KOPT-K1 (cell line): Measurements from ENCODE around the gene MAML1.

Experiments used
- H3K27ac ChIP-seq: fragments of 200-600 bp; sonication (generic); 2 replicates; pipeline ENCODE4 v1.5.1; 2016; ENCODE audit warnings: antibody characterized with exemption, mild to moderate bottlenecking, low read depth, low read length; ENCODE audit not compliant: poor library complexity, severe bottlenecking
- H3K36me3 ChIP-seq: fragments of 200-600 bp; sonication (generic); 2 replicates; pipeline ENCODE4 v1.5.1; 2017; ENCODE audit warnings: antibody characterized with exemption, mild to moderate bottlenecking, low read length, moderate library complexity; ENCODE audit not compliant: insufficient read depth
- H3K9me3 ChIP-seq: fragments of 200-600 bp; sonication (generic); 2 replicates; pipeline ENCODE4 v1.5.1; 2017; ENCODE audit warnings: antibody characterized with exemption, low read length, mild to moderate bottlenecking; ENCODE audit not compliant: insufficient read depth, poor library complexity, severe bottlenecking

MAML1 gene

DNA sequence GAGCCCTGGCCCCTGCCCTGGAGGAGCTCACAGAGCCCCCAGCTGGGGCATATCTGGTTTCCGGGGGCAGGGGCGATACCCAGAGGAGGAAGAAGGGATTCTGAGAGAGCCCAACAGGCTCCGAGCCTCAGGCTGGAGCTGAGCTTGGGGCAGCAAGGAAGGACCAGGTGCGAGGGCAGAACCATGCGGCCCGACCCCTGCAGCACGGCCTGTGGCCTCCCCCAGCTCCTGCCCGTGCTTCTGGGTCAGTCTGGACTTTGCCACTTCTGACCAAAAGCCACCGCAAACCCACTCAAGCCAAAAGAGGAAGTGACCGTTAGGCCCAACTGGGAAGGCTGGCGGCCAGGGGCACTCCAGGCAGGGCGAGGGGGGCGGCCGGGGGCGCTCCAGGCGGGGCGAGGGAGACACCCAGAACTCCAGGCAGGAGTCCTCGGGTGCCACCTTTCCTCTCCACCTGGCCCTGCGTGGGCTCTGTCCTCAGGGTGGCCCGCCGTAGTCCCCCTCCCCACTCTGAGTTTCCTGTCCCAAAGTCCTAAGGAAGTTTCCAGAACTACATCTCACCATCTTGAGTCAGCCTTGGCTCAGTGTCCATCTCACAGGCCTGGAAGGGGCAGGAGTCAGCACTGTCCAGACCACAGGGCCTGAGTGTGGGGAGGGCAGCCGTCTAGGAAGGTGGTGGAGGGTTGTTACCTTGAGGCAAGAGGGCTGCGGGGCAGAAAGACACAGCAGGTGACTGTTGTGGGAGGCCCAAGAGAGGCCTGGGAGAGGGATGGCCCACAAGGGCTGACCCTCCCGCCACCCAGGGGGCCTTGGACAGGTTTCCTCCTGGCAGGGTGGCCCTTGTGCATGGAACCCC lies 60.2 kb downstream of the MAML1 start:
- no peak overlapping the region for H3K27ac ChIP-seq
- H3K9me3 ChIP-seq = no peaks in the 10 kb centered on the region
- peaks cover 8% of the 10 kb centered on the region; the same call in 1 of the 2 replicates for H3K36me3 ChIP-seq

DNA sequence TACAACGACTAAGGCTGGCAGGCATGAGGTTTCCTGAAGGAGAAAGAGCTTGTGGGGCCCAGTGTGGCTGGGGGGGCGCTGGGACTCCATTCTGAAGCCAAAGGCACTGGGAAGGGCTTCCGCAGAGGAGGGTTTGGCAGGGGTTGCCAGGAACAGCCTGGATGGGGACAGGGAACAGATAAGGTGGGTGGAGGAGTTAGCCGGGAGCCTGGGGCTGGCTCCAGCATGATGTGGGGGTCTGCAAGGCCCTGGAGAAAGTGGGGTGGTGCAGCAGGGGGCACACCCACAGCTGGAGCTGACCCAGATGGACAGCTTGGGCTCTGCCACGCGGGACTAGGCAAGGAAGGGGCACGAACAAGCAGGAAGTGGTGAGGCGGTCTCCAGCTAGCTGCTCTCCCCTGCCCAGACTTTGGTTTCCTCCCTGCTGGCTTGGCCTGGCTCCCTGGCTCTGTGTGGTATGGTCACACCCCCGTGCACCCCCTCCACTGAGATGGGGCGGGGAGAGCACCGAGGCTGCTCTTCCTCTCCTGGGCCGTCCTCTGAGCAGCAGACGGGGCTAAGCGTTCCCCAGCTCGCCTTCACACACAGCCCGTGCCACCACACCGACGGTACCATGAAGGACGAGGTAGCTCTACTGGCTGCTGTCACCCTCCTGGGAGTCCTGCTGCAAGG lies 61.0 kb downstream of the MAML1 start, which contains the start of gene LTC4S:
Gene LTC4S (plus strand): TSS at position 519 of the 672 bp plus-strand sequence. CDS start 95 bp downstream, at position 614.
- Histone ChIP-seq H3K27ac (no peak within 1 kb of the TSS), H3K36me3 (peaks cover 12% of the 10 kb centered on the region; the same call in 1 of the 2 replicates)

DNA sequence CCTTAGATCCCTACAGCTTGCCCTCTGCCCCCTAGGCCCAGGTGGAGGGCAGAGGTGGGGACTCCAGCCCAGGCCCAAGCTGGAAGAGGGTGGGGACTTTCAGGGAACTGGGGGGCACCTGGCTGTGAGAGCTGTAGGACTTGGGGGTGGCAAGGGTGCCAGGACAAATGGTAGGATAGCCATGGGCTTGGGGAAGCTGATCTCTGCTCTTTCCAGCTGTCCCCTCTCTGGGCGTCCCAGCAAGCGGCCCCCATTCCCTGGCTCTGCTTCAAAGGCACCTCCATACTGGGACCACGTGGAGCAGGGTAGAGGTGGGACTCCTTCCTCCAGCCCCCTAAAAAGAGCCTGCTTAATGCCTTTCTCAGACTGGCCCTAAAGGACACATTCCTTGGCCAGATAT lies 61.5 kb downstream of the MAML1 start:
- Histone ChIP-seq H3K9me3 (no peaks in the 10 kb centered on the region), H3K27ac (no peak overlapping the region), H3K36me3 (peaks cover 17% of the 10 kb centered on the region; the same call in 1 of the 2 replicates)

More for the DNA sequence above, 61.0 kb downstream of the MAML1 start, which contains the start of gene LTC4S:
- H3K9me3 ChIP-seq = no peaks in the 10 kb centered on the region

DNA sequence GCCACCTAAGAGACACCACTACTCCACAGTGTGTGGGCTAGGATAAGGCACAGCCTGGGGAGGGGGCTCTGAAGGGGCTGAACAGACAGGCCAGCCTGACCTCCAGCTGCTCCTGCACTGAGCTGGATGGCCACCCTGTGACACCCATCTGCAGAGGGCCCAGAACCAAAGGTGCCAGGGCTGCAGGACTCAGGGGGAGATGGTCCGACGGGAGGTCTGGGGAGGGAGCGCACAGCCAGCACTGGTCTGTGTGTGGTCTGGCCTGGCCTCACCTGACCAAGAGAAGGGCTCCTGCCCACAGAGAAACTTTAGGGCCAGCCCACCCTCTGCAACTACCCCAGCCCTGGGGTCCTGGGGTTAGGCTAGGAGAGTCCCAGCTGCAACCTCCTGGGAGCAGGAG lies 62.0 kb downstream of the MAML1 start:
- no peaks in the 10 kb centered on the region for H3K9me3 ChIP-seq
- no peak overlapping the region for H3K27ac ChIP-seq
- peaks cover 21% of the 10 kb centered on the region; the same call in 1 of the 2 replicates for H3K36me3 ChIP-seq

DNA sequence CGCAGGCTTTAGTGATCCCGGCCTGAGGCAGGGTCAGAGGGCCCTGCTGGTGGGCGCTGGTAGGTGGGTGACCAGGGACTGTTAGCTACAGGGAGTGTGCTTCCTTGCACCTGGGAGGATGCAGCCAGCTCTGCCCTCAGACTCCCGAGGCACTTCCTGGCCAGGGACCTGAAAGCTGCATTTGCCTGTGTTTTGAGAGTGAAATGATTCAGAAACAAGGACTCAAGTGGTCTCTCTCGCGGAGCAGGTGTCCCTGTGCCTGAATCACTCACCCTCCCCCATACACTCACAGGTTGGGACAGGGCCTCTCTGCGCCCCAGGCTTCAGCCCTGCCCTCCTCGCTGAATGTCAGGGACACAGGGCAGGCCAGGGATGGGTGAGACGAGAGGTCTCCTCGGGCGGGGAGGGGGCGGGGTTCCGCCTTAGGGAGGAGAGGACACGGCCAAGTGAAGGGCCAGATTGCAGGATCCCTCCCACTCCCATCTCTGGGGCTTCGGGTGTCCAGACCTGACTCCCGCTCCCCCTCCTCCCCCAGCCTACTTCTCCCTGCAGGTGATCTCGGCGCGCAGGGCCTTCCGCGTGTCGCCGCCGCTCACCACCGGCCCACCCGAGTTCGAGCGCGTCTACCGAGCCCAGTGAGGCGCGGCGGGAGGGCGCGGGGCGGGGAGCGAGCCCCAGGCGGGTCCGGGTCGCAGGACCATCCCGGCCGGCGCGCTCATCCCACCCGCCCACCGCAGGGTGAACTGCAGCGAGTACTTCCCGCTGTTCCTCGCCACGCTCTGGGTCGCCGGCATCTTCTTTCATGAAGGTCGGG lies 62.6 kb downstream of the MAML1 start:
- no peak overlapping the region for H3K27ac ChIP-seq

DNA sequence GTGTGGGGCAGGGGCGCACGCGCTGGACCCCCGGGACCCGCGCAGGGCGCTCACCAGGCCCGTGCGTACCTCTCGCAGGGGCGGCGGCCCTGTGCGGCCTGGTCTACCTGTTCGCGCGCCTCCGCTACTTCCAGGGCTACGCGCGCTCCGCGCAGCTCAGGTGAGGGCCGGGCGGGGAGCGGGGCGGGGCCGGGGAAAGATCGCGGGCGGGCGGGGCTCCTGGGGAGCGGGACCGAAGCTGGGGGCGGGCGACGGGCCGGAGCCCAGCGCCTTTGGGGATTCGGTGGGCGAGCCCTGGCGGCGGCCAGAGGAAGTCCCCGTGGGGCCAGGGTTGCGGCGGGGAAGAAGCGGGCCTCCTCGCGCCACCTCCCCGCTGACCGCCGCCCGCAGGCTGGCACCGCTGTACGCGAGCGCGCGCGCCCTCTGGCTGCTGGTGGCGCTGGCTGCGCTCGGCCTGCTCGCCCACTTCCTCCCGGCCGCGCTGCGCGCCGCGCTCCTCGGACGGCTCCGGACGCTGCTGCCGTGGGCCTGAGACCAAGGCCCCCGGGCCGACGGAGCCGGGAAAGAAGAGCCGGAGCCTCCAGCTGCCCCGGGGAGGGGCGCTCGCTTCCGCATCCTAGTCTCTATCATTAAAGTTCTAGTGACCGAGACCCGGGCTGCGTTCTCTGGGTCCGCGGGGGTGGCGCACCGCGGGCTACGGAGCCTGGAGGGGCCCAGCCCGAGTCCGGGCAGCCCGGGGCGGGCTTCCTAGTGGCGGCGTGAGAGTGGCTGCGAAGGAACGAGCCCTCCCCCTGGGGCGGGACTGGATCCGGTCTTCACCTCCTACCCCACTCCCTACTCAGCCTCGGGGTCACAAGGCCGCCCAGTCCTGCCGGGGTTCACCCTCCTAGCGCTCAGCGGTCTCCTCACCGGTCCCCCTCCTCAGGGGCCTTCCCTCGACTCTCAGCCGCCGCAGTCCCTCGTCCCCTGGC lies 63.5 kb downstream of the MAML1 start:
- Histone ChIP-seq H3K27ac (no peak overlapping the region), H3K9me3 (no peaks in the 10 kb centered on the region), H3K36me3 (peaks cover 32% of the 10 kb centered on the region; the same call in 1 of the 2 replicates)

More for the DNA sequence above, 62.6 kb downstream of the MAML1 start:
- no peaks in the 10 kb centered on the region for H3K9me3 ChIP-seq
- H3K36me3 ChIP-seq = peaks cover 26% of the 10 kb centered on the region; the same call in 1 of the 2 replicates

DNA sequence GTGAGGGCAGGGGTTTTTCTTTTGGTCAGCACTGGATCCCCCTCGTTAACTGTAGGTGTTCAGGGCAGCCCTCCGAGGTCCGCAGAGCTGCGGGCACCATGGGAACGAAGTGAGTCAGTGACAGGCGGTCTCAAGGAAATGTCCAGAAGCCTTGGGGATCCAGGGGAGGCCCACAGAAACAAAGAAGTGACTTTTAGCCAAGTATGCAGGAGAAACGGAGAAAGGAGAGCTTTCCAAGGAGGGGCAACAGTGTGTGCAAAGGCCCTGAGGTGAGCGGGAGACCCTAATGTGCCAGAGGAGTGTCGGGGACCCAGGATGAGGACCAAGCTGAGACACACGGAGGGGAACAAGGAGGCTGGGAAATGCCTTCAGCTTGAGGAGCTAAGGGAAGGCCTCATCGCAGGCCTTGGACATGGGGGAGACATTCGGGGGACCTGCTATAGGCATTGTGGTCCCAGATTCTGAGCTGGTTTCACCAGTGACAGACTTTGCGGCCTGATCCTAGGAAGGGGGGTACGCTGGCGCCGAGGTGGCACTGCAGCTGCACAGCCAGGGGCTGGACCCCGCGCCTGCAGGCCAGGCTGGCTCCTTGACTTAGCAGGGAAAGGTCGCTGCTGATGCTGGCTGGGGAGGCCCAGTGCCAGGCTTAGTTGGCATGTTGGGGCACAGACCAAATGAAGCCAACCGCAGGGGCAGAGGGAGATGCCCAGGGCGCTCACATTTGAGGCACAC lies 64.4 kb downstream of the MAML1 start:
- no peaks in the 10 kb centered on the region for H3K9me3 ChIP-seq
- H3K36me3 ChIP-seq = peaks cover 32% of the 10 kb centered on the region; the same call in 1 of the 2 replicates
- H3K27ac ChIP-seq = no peak overlapping the region

DNA sequence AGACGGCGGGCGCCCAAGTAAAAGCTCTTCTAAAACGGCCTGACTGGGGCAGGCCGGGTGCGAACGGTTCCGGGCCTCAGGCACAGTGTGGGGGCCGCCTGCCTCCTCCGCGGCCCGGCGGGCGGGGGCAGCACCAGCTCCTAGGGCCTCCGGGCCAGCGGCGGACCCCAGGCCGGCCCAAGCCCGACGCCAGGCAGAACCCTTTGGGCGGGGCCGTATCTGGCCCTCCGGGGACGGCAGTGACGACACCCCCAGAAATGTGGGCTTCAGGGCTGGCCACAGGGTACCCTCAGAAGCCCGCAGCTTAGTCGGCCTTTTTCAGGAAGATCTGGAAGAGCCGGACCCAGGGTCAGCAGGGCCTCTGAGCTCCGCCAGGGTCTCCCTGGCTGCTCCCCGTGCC lies 65.1 kb downstream of the MAML1 start:
- no peak overlapping the region for H3K27ac ChIP-seq
- peaks cover 32% of the 10 kb centered on the region; the same call in 1 of the 2 replicates for H3K36me3 ChIP-seq
- no peaks in the 10 kb centered on the region for H3K9me3 ChIP-seq

DNA sequence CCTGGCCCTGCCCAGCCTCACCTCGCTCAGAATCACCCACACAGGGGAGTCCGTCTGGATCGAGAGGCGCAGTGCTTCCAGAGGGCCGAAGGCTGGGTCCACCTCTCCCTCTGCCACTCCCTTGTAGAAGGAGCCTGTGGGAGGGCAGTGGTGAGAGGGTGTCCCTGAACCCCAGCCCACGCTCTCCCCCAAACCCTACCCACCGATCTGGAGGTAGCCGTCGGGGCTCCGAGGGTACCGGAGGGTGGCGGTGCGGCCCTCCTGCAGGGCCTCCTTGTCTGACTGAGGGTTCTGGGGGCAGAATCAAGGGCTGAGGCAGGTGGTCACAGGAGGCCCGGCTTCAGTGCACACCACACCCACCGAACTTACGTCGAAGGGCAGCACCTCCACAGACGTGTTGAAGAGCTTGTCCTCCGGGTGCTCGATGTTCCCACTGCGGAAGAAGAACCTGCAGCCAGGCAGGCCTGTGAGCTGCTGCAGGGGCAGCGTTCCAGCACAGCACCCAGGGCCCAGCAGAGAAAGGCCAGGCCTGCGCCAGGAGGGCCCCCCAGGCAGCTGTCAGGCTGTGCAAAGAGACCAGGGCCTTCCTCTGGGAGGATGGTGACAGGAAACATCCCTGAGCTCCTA lies 65.6 kb downstream of the MAML1 start:
- Histone ChIP-seq H3K36me3 (peaks cover 32% of the 10 kb centered on the region; the same call in 1 of the 2 replicates), H3K9me3 (no peaks in the 10 kb centered on the region), H3K27ac (no peak overlapping the region)

DNA sequence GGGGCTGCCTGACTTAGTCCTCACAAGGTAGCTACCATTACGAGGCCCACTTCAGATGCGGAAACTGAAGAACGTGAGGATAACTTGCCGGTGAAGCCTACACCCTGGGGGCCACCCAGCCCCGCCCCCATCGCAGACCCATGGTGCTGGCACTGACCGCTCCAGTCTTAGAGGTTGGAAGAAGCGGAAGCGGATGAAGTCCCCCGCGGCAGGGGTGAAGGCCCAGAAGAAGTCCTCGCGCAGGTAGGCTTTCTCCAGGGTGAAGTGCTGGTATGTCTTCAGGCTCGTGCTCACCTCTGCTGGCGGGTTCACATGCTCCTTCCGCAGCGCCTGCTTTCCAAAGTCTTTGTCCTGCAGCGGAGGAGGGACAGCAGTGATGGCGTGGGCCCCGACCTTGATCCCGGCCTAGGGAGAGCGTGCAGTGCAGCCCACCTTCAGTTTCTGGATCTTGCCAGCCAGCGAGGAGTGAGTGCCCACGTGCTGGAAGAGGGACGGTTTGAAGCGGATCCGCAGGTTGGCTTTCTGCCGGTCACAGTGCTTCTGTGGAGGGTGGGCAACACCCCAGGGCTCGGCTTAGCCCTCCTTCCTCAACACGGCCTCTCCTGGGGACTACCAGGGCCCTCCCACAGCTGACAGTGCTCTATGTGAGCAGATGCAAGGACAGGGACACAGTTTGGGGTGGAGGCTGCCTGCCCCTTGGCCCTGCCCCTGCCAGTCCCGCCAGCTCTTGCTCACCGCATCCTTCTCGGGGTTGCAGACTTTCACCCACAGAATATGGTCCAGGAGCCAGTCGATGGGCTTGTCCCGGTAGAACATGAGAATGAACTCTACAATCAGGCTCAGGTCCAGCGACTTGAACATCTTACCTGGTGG lies 66.4 kb downstream of the MAML1 start:
- Histone ChIP-seq H3K27ac (no peak overlapping the region), H3K9me3 (no peaks in the 10 kb centered on the region), H3K36me3 (peaks cover 32% of the 10 kb centered on the region; the same call in 1 of the 2 replicates)

DNA sequence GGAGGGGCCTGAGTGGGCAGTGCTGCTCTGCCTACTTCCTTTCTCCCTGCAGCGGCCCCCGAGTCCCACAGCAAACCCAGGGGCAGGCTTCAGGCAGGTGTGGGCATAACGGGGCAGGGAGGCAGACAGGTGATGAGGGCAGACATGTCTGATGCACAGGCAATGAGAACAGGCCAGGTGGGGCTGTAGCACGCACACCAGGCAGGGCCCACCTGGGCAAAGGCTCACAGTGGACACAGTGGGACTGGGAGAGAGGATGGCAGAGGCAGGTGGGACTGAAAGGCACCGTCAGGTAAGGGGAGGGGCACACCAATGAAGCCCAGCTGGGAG lies 67.0 kb downstream of the MAML1 start:
- Histone ChIP-seq H3K27ac (no peak overlapping the region), H3K36me3 (peaks cover 32% of the 10 kb centered on the region; the same call in 1 of the 2 replicates), H3K9me3 (no peaks in the 10 kb centered on the region)

DNA sequence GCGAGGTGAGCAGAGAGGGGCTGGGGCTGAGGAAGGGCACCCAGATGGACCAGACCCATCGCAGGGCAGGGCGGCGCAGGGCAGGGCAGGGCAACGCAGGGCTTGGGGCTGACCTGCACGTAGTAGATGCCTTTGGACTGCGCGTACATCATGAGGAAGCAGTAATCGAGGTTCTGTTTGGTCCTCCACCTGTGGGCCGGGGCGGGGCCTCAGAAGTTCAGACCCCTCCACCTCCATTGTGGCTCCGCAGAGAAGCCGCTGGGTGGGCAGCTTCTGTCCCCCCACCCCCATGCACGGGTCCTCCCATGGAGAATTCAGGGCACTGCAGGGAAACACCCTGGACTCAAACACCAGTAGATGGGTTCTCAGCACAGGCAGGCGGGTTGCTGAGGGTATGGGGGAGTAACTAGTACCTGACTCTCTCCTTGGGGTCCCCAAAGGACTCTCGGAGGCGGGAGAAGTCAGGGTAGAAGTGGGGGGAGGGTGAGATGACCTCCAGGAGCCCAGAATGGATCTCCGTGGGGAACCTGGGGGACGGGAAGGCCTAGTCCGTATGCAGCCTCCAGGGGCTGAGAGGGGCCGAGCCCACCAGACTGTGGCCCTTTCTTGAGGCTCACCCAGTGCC lies 67.6 kb downstream of the MAML1 start:
- Histone ChIP-seq H3K36me3 (peaks cover 32% of the 10 kb centered on the region; the same call in 1 of the 2 replicates), H3K27ac (no peak overlapping the region)

More for the DNA sequence above, 67.6 kb downstream of the MAML1 start:
- no peaks in the 10 kb centered on the region for H3K9me3 ChIP-seq
